GM12873 (cell line): ENCODE measurements around the gene EEFSEC.

Source experiments
- CTCF ChIP-seq: IDR thresholded peaks from 2 replicates; pipeline ENCODE4 v1.5.1; 2012; ENCODE audit warnings: low read depth, mild to moderate bottlenecking, moderate library complexity, low read length, control low read depth; ENCODE audit not compliant: insufficient read depth; ENCODE audit errors: missing control alignments

EEFSEC gene

GRCh38 chr3:128453501-128454309 is 300.4 kb downstream of the EEFSEC start:
- TF ChIP-seq CTCF: no peak

GRCh38 chr3:128454310-128454618 is 301.0 kb downstream of the EEFSEC start:
- TF ChIP-seq CTCF: no peak

GRCh38 chr3:128455116-128455515 is 301.8 kb downstream of the EEFSEC start:
- TF ChIP-seq CTCF: no peak

- TF ChIP-seq CTCF: no peak
These were observed 302.8 kb downstream of the EEFSEC start for GRCh38 chr3:128455786-128456748.

GRCh38 chr3:128456776-128457715 is 303.8 kb downstream of the EEFSEC start:
- no peak for TF ChIP-seq CTCF

GRCh38 chr3:128457937-128458336 is 304.7 kb downstream of the EEFSEC start:
- TF ChIP-seq CTCF: no peak
